CD4-positive, alpha-beta T cell treated with Interleukin-2 at 100 ng/mL for 4 hours (primary cell): ENCODE measurements around the gene VPS50.
"Not testable (repeated sequence)": the region's sequence is repeated elsewhere in the genome, so short reads cannot be mapped to it uniquely, and the experiment has no call there.

Experiments
- DNase-seq: peaks from one replicate; pipeline ENCODE4 v3.0.0-alpha.2; 2020; ENCODE audit warnings: low spot score

Gene VPS50

GRCh38 chr7:93331706-93332105 lies 99.5 kb downstream of the VPS50 start:
- no peak for DNase-seq

- DNase-seq, result no peak
Measured at GRCh38 chr7:93332172-93332571, 100.0 kb downstream of the VPS50 start.

DNA sequence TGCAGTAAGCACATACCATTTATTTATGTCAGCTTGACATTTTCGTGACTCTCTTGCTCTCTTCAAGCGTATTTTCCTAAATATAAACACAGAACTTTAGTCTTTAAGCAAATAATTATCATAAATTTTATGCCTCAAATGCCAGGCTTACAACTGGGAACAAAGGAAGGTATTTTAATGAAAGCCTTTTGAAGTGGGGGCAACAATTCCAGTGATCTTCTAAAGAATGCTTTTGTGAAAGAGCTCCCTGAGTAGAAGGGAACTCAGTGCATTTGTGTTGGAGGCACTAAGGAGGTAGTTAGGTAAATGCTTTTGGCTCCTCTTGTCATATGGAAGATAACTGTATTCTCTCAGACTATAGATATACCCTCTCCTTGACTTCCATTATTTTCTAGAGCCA lies 104.9 kb downstream of the VPS50 start:
- DNase-seq, result no peak

DNA sequence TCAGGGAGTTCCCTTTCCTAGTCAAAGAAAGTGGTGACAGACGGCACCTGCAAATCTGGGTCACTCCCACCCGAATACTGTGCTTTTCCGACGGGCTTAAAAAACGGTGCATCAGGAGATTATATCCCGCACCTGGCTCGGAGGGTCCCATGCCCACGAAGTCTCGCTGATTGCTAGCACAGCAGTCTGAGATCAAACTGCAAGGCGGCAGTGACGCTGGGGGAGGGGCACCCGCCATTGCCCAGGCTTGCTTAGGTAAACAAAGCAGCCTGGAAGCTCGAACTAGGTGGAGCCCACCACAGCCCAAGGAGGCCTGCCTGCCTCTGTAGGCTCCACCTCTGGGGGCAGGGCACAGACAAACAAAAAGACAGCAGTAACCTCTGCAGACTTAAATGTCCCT lies 110.0 kb downstream of the VPS50 start:
- not testable (repeated sequence) for DNase-seq

GRCh38 chr7:93350338-93350737 lies 118.2 kb downstream of the VPS50 start:
- no peak for DNase-seq

GRCh38 chr7:93352881-93353280 lies 120.7 kb downstream of the VPS50 start:
- no peak for DNase-seq

- no peak for DNase-seq
Measured at GRCh38 chr7:93354815-93355214, 122.6 kb downstream of the VPS50 start.

DNA sequence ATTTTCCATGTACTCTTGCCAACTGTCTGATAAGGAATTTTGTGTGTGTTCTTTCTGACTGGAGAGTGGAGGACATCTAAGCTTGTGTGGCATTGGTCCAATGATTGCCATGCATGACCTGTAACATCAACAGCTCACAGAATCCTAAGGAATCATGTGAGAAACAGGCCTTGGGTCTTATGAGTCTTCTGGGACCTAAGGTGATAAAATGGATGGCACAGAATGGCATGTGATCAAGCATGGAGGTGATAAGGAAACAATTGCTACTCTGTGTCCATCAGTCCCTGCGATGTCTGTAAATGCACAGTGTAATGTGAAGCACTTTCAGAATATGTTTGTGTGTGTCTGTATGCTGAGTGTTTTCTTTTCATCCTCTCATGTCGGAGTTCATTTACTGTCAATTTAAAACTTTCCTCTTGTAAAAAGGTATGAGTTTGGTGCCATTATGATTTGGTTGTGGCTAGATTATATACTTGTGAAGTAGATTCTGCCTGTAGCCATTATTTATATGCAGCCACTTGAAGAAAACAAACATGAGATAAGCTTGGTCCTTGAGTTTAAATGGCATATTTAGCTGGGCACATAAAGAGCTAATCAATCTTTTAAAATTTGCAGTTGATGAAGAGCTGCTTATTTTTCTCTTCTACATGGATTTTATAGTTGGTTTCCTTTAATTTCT lies 127.5 kb downstream of the VPS50 start:
- DNase-seq, result no peak

DNA sequence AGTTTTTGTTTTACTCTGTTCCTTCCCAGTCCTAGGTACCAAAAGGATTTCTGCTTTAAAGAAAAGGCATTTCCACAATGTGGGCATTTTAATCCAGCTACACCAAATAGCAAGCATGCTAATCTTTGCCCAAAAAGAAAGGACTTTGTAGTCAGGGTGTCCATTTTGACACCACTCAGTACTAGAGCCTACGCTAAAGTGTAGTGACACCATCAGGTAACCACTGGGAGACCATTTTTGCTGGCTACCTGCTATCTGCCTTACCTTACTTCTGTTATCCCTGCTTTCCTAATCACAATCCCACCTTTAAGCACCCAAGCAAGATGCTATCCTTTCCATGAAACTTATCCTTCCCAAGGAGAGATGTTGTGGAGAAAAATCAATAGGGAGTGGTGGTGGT lies 129.7 kb downstream of the VPS50 start:
- no peak for DNase-seq

GRCh38 chr7:93364806-93365205 lies 132.6 kb downstream of the VPS50 start:
- DNase-seq, result no peak

DNA sequence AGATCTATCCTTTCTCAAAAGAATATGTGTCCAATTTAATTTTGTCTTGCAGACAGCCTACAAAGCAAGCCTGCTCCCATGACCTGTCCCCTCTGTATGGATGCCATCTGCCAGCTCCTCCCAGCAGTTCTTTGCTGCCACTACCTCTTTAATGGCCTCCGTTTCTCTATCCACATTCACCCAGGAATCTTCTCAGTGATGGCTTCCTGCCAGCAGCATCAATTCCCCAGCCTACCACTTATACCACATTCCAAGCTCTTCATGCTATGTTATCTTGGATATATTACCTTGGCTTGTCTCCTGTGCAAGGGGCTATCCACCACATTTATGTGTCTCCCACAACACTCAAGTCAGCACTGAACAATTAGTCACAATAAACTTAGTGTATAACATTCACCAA lies 133.2 kb downstream of the VPS50 start:
- DNase-seq, result no peak

GRCh38 chr7:93366816-93367215 lies 134.7 kb downstream of the VPS50 start:
- no peak for DNase-seq

DNA sequence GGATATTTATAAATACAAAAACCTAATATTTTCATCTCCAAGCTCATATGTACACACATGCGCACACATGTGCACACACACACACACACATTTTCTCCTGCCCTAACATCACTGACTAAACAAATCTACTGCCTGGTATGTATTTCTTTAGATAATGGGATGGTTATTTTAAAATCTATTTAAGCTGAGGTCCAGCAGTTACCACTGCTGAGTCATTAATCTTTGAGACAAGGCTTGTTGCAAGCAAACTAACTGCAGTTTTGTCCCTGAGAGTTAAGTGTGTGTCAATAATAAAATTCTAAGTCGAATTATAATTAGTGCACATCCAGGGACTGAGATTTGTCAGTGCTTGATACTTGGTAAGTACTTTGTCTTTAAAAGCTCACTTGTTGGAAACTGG lies 135.1 kb downstream of the VPS50 start:
- DNase-seq, result no peak

DNA sequence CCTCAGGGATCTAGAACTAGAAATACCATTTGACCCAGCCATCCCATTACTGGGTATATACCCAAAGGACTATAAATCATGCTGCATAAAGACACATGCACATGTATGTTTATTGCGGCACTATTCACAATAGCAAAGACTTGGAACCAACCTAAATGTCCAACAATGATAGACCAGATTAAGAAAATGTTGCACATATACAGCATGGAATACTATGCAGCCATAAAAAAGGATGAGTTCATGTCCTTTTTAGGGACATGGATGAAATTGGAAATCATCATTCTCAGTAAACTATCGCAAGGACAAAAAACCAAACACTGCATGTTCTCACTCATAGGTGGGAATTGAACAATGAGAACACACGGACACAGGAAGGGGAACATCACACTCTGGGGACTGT lies 138.8 kb downstream of the VPS50 start:
- DNase-seq, result not testable (repeated sequence)

DNA sequence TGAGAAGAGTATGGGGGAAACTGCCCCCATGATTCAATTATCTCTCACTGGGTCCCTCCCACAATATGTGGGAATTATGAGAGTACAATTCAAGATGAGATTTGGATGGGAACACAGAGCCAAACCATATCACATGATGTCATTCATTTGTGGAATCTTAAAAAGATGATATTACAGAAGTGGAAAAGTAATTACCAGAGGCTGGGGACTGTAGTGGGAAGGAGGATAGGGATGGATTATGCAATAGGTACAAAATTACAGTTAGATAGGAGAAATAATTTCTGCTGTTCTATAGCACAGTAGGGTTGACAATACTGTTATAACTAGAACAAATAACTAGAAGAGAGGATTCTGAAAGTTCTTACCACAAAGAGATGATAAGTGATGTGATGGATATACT lies 141.4 kb downstream of the VPS50 start:
- no peak for DNase-seq

DNA sequence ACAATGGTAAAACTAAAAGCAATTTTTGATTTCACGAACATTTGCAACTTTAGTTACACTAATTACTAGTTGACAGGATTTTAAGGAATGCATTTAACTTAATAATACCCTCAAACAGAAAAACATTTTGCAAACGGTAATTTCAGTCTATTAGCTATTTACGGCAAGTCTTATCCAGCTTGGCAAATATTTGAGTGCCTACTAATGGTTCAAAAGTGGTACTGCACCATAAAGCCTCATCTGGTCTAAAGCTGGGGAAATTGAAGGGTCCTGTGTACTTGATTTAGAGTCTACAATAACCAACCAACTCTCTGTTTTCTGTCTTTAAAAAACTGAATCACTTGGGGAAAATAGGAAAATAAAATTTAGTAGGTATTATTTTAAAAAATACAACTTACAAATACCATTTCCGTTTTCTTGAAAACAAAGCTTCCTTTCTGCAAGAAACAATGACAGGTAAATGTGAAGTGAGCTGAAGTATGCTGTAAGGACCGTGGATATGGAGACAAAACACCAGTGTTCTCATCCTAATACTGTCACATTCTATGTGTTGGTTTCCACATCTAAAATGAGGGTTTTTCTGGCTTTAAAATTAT lies 142.3 kb downstream of the VPS50 start:
- peak; percentile 17 for DNase-seq

DNA sequence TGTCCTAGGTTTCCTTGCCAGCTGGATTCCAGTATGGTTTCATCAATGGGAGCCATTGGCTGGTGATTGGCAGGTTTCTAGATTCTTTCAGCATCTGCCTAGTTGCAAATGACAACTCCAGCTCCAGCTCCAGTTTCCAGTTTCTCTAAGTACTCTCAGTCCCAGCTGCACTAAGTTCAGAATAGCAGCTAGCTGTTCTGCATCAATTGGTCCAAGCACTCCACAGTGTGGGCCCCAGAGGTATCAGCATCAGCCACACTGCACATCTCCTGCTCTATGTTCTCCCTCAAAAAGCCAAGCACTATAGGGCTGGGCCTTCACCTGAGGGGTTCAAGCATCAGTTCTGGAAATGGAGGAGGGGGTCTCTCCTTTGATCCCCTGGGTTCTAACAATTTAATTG lies 143.4 kb downstream of the VPS50 start:
- no peak for DNase-seq

DNA sequence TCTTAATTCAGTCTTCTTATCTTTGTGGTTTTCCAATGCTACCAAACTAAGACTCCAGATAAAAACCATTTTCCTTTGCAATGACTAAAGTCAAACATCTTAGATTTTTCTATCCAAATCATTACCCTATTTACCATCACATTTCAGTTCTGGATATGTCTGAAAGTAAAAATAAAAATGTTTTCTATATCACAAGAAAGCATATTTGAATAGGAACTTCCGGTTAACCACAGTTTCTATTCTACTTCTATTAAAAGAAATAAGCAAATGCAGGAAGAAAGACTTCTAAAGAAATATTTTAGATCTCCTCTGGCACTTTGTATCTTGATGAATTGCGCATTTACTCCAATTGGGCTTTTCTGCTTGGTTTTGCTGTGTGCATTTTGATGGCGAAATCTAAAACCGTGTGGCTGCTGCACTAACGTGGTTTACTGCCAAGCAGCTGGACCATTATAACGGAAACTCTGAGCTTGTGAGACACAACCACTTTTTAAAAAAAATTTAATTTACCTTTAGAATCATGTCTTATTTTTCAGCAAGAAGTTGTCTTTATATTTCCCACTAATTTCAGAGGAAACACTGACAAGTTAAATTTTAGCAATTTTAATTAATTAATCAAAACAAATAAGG lies 146.1 kb downstream of the VPS50 start:
- no peak for DNase-seq

DNA sequence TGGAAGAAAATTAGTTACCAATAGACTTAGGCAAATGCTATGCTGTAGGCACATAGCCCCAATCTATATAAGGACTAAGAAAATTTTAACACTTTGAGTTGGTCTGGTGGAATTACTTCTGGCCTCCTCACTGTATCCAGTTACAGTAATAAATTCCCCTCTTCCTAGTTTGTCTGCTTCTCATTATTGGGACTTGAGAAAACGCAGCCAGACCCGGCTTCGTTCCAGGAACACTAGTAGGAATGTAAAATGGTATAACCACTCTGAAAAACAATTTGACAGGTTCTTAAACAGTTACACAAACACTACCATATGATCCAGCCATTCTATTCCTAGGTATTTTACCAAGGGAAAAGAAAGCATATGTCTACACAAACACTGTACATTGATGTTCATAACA lies 150.2 kb downstream of the VPS50 start:
- DNase-seq, result no peak

GRCh38 chr7:93390660-93391059 lies 158.5 kb downstream of the VPS50 start:
- DNase-seq, result no peak

DNA sequence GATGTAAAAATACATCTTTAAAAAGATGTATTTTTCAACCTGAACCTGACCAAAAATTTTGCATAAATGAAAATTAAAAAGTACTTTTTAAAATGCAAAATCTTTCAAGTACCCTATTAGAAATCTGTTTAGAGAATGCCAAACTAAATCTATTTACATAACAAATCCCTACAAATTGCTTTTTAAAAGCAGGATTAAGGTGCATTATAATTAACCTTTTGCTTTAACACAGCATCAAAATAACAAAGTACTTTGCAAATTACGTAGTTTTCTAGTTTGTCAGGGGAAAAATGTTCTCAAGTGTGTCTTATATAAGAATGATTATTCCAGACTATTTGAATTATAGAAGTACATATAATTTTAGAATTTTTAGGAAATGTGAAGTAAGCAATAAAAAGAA lies 160.8 kb downstream of the VPS50 start:
- no peak for DNase-seq

DNA sequence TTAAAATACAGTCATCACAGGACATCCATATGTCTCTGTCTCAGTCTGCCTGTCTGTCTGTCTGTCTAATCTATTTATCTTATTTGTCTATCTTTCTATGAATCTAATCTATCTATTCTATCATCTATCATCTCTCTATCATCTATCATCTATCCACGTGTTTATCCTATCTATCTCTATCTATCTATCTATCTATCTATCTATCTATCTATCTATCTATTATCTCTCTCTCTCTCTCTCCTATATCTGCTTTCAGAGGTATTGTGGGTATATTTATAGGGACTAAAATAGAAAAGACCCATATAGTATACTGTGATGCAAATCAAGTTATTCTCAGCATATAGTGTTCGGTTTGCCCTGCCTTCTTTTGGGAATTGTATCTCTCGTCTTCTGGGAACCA lies 167.5 kb downstream of the VPS50 start:
- no peak for DNase-seq

- no peak for DNase-seq
Measured at GRCh38 chr7:93402944-93403343, 170.8 kb downstream of the VPS50 start.

DNA sequence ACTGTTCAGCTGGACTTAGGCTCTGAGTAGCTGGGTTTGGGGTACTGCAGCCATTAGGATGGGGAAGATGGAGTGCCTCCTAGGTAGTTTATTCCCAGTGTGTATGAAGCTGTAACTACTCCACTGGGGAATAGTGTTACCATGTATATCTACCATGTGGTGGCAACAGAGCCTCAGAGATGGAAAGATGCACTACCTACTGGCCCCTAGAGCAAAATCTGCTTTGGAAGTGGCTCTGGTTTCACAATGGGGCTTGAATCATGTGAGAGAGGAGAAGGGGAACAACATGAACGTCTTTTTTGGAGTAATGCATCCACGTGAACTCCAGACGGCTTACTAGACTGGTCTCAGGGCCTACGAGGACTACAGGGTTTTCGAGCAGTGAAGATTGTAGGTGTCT lies 175.1 kb downstream of the VPS50 start:
- DNase-seq, result no peak
